WTC11 (cell line): ENCODE results near the gene ELMO3. TPM values are rescaled to one million over a fixed set of nuclear protein-coding genes. Genes with fewer than 3 reads are reported as not detected.
A peak's percentile ranks its signal among the peaks of the same experiment; 100 is the strongest.

ENCODE experiments used
- ATAC-seq: fragments of 200-7000 bp; cut with Tn5 transposase; 2 replicates; pipeline ENCODE4 v1.10.0; 2021; ENCODE audit warnings: mild to moderate bottlenecking, moderate library complexity
- CTCF ChIA-PET: fragments of 300-600 bp; sonication (Branson Sonifier 250); formaldehyde crosslinking; loops from one replicate; lab custom pipeline; 2021; ENCODE audit warnings: antibody characterized with exemption; lab: Charles Lee
- POLR2A ChIA-PET: fragments of 350-600 bp; sonication (Branson Sonifier 250); formaldehyde crosslinking; loops from one replicate; lab custom pipeline; 2021; ENCODE audit warnings: antibody characterized with exemption; lab: Charles Lee
- DNase-seq: peaks from one replicate; pipeline ENCODE4 v3.0.0; 2021; ENCODE audit warnings: low spot score
- H3K27ac Mint-ChIP-seq: 2 replicates; pipeline ENCODE4 v1.8.0; 2021; ENCODE audit warnings: mixed read lengths
- H3K27me3 Mint-ChIP-seq: 2 replicates; pipeline ENCODE4 v1.8.0; 2021; ENCODE audit warnings: low read depth, mild to moderate bottlenecking, moderate library complexity, mixed read lengths
- H3K36me3 Mint-ChIP-seq: 2 replicates; pipeline ENCODE4 v1.8.0; 2021; ENCODE audit warnings: mixed read lengths
- H3K4me1 Mint-ChIP-seq: 2 replicates; pipeline ENCODE4 v1.8.0; 2022; ENCODE audit warnings: mixed read lengths
- H3K4me3 Mint-ChIP-seq: 2 replicates; pipeline ENCODE4 v1.8.0; 2021; ENCODE audit warnings: mild to moderate bottlenecking, moderate library complexity, mixed read lengths
- H3K9me3 Mint-ChIP-seq: 2 replicates; pipeline ENCODE4 v1.8.0; 2021; ENCODE audit warnings: mixed read lengths
- ETV6 ChIP-seq: sonication (generic); formaldehyde crosslinking; IDR thresholded peaks from 2 replicates; pipeline ENCODE4 v1.8.1; 2022; ENCODE audit warnings: mild to moderate bottlenecking, missing genetic modification reagents
- GTF2I ChIP-seq: fragments of 250-450 bp; sonication (Bioruptor Pico); conservative IDR thresholded peaks from 2 replicates; pipeline ENCODE4 v1.4.0; 2021; ENCODE audit warnings: mild to moderate bottlenecking
- MYBL2 ChIP-seq: sonication (generic); formaldehyde crosslinking; IDR thresholded peaks from 2 replicates; pipeline ENCODE4 v1.8.1; 2023; ENCODE audit warnings: mild to moderate bottlenecking, moderate library complexity, missing genetic modification reagents
- NFYB ChIP-seq: sonication (generic); formaldehyde crosslinking; conservative IDR thresholded peaks from 2 replicates; pipeline ENCODE4 v1.8.0; 2022; ENCODE audit warnings: low read depth, missing genetic modification reagents
- TEAD4 ChIP-seq: sonication (generic); formaldehyde crosslinking; IDR thresholded peaks from 2 replicates; pipeline ENCODE4 v1.8.0; 2022; ENCODE audit warnings: mild to moderate bottlenecking, missing genetic modification reagents
- ZNF232 ChIP-seq: sonication (generic); formaldehyde crosslinking; IDR thresholded peaks from 2 replicates; pipeline ENCODE4 v1.8.0; 2022; ENCODE audit warnings: mild to moderate bottlenecking, missing genetic modification reagents
- ZNF396 ChIP-seq: fragments of 250-450 bp; sonication (Bioruptor Pico); IDR thresholded peaks from 2 replicates; pipeline ENCODE4 v1.8.0; 2021; ENCODE audit warnings: mild to moderate bottlenecking, moderate library complexity, borderline replicate concordance
- total RNA-seq: library from RNA; stranded (reverse); gene quantifications from 3 replicates; pipeline ENCODE4 v1.2.3, GENCODE V29; 2021
- TF ChIP-seq, protein P1 (sequence below): sonication (generic); formaldehyde crosslinking; IDR thresholded peaks from 2 replicates; pipeline ENCODE4 v1.8.0; 2022; ENCODE audit warnings: missing genetic modification reagents
- TF ChIP-seq, protein P2 (sequence below): sonication (generic); formaldehyde crosslinking; IDR thresholded peaks from 2 replicates; pipeline ENCODE4 v1.8.0; 2023; ENCODE audit warnings: missing genetic modification reagents, mild to moderate bottlenecking, borderline replicate concordance
- TF ChIP-seq, protein P3 (sequence below): sonication (generic); formaldehyde crosslinking; IDR thresholded peaks from 2 replicates; pipeline ENCODE4 v1.8.1; 2022; ENCODE audit warnings: low read depth, missing genetic modification reagents, borderline replicate concordance
- TF ChIP-seq, protein P4 (sequence below): sonication (generic); formaldehyde crosslinking; IDR thresholded peaks from 2 replicates; pipeline ENCODE4 v1.8.1; 2022; ENCODE audit warnings: low read depth, mild to moderate bottlenecking, moderate library complexity, missing genetic modification reagents, borderline replicate concordance
- TF ChIP-seq, protein P5 (sequence below): sonication (generic); formaldehyde crosslinking; IDR thresholded peaks from 2 replicates; pipeline ENCODE4 v1.8.1; 2023; ENCODE audit warnings: mild to moderate bottlenecking, missing genetic modification reagents, moderate library complexity
- TF ChIP-seq, protein P6 (sequence below): sonication (generic); formaldehyde crosslinking; IDR thresholded peaks from 2 replicates; pipeline ENCODE4 v1.8.0; 2022; ENCODE audit warnings: mild to moderate bottlenecking, missing genetic modification reagents
- TF ChIP-seq, protein P7 (sequence below): sonication (generic); formaldehyde crosslinking; IDR thresholded peaks from 2 replicates; pipeline ENCODE4 v1.8.1; 2023; ENCODE audit warnings: mild to moderate bottlenecking, moderate library complexity, missing genetic modification reagents

ELMO3 gene
- total RNA-seq, 1 experiment from 2014 or later: 13.6 TPM

DNA sequence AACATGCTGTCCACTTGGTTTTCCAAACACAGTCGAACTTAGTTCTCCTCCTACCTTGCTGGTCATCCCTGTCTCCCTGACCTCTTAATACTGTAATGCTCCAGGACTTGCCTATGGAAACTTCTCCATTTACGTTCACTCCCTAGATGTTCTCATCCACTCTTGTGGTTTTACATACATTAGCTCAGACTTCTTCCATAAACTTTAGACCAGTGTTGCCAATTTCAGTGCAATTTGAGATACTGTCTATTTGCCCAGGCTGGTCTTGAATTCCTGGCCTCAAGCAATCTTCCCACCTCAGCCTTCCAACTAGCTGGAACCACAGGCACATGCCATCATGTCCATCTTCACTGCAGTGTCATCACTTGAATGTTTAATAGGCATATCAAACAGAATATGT lies 16.6 kb upstream of the ELMO3 start:
- peaks cover 29% of the 10 kb centered on the region for H3K4me1 Mint-ChIP-seq
- H3K9me3 Mint-ChIP-seq: no peaks in the 10 kb centered on the region
- DNase-seq (no peak), ATAC-seq (no peak)
- POLR2A ChIA-PET: interaction anchor here (0.7 kb wide), 1 partner anchor 65 kb away, joined by 3 read pairs; the partner anchor contains the start of gene FHOD1
- H3K36me3 Mint-ChIP-seq: peaks cover 3% of the 10 kb centered on the region; the same call in 1 of the 2 replicates
- H3K27ac Mint-ChIP-seq: no peak overlapping the region
- TF ChIP-seq GTF2I (CRISPR knock-in tag) (no peak), TEAD4 (no peak)
- TF ChIP-seq, protein P1, sequence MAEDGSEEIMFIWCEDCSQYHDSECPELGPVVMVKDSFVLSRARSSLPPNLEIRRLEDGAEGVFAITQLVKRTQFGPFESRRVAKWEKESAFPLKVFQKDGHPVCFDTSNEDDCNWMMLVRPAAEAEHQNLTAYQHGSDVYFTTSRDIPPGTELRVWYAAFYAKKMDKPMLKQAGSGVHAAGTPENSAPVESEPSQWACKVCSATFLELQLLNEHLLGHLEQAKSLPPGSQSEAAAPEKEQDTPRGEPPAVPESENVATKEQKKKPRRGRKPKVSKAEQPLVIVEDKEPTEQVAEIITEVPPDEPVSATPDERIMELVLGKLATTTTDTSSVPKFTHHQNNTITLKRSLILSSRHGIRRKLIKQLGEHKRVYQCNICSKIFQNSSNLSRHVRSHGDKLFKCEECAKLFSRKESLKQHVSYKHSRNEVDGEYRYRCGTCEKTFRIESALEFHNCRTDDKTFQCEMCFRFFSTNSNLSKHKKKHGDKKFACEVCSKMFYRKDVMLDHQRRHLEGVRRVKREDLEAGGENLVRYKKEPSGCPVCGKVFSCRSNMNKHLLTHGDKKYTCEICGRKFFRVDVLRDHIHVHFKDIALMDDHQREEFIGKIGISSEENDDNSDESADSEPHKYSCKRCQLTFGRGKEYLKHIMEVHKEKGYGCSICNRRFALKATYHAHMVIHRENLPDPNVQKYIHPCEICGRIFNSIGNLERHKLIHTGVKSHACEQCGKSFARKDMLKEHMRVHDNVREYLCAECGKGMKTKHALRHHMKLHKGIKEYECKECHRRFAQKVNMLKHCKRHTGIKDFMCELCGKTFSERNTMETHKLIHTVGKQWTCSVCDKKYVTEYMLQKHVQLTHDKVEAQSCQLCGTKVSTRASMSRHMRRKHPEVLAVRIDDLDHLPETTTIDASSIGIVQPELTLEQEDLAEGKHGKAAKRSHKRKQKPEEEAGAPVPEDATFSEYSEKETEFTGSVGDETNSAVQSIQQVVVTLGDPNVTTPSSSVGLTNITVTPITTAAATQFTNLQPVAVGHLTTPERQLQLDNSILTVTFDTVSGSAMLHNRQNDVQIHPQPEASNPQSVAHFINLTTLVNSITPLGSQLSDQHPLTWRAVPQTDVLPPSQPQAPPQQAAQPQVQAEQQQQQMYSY (CRISPR knock-in tag): no peak
- H3K27me3 Mint-ChIP-seq: peaks cover 40% of the 10 kb centered on the region
- no peak overlapping the region for H3K4me3 Mint-ChIP-seq
- CTCF ChIA-PET: interaction anchor here (1.5 to 4.4 kb wide), 2 partner anchors 12 to 28 kb away, joined by 9 to 49 read pairs; partner anchors contain the start of gene NOL3

DNA sequence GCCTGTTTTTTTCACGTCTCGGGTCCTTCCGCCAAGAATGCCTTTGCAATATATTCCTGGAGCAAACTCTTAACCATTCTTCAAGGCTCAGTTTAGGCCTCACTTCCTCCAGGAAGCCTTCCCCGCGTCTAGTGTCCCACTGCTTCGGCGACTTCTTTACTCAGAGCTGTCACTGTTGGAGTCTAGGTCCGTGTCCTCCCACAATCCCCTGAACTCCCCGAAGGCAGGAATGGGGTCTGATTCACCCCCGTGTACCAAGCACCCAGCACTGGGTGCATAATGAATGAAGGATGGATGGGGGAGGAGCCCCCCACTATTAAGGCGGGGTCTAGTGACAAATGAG lies 15.7 kb upstream of the ELMO3 start:
- ChIA-PET CTCF (interaction anchor here (1.4 to 4.4 kb wide), 4 partner anchors 9 to 230 kb away, joined by 4 to 49 read pairs (median 20); partner anchors contain the start of gene NOL3), POLR2A (no interaction called here)
- H3K27ac Mint-ChIP-seq: no peak overlapping the region
- ATAC-seq: no peak
- no peak overlapping the region for H3K4me3 Mint-ChIP-seq
- no peaks in the 10 kb centered on the region for H3K36me3 Mint-ChIP-seq
- no peak for DNase-seq
- H3K4me1 Mint-ChIP-seq: peaks cover 23% of the 10 kb centered on the region
- H3K9me3 Mint-ChIP-seq: no peaks in the 10 kb centered on the region
- H3K27me3 Mint-ChIP-seq: peaks cover 34% of the 10 kb centered on the region
- TF ChIP-seq ZNF396 (no peak), ZNF232 (CRISPR knock-in tag) (peak; percentile 6; the same call in 1 of the 2 replicates)
- TF ChIP-seq, protein P2, sequence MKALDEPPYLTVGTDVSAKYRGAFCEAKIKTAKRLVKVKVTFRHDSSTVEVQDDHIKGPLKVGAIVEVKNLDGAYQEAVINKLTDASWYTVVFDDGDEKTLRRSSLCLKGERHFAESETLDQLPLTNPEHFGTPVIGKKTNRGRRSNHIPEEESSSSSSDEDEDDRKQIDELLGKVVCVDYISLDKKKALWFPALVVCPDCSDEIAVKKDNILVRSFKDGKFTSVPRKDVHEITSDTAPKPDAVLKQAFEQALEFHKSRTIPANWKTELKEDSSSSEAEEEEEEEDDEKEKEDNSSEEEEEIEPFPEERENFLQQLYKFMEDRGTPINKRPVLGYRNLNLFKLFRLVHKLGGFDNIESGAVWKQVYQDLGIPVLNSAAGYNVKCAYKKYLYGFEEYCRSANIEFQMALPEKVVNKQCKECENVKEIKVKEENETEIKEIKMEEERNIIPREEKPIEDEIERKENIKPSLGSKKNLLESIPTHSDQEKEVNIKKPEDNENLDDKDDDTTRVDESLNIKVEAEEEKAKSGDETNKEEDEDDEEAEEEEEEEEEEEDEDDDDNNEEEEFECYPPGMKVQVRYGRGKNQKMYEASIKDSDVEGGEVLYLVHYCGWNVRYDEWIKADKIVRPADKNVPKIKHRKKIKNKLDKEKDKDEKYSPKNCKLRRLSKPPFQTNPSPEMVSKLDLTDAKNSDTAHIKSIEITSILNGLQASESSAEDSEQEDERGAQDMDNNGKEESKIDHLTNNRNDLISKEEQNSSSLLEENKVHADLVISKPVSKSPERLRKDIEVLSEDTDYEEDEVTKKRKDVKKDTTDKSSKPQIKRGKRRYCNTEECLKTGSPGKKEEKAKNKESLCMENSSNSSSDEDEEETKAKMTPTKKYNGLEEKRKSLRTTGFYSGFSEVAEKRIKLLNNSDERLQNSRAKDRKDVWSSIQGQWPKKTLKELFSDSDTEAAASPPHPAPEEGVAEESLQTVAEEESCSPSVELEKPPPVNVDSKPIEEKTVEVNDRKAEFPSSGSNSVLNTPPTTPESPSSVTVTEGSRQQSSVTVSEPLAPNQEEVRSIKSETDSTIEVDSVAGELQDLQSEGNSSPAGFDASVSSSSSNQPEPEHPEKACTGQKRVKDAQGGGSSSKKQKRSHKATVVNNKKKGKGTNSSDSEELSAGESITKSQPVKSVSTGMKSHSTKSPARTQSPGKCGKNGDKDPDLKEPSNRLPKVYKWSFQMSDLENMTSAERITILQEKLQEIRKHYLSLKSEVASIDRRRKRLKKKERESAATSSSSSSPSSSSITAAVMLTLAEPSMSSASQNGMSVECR (CRISPR knock-in tag): no peak
- TF ChIP-seq, protein P3, sequence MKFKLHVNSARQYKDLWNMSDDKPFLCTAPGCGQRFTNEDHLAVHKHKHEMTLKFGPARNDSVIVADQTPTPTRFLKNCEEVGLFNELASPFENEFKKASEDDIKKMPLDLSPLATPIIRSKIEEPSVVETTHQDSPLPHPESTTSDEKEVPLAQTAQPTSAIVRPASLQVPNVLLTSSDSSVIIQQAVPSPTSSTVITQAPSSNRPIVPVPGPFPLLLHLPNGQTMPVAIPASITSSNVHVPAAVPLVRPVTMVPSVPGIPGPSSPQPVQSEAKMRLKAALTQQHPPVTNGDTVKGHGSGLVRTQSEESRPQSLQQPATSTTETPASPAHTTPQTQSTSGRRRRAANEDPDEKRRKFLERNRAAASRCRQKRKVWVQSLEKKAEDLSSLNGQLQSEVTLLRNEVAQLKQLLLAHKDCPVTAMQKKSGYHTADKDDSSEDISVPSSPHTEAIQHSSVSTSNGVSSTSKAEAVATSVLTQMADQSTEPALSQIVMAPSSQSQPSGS (CRISPR knock-in tag): no peak

DNA sequence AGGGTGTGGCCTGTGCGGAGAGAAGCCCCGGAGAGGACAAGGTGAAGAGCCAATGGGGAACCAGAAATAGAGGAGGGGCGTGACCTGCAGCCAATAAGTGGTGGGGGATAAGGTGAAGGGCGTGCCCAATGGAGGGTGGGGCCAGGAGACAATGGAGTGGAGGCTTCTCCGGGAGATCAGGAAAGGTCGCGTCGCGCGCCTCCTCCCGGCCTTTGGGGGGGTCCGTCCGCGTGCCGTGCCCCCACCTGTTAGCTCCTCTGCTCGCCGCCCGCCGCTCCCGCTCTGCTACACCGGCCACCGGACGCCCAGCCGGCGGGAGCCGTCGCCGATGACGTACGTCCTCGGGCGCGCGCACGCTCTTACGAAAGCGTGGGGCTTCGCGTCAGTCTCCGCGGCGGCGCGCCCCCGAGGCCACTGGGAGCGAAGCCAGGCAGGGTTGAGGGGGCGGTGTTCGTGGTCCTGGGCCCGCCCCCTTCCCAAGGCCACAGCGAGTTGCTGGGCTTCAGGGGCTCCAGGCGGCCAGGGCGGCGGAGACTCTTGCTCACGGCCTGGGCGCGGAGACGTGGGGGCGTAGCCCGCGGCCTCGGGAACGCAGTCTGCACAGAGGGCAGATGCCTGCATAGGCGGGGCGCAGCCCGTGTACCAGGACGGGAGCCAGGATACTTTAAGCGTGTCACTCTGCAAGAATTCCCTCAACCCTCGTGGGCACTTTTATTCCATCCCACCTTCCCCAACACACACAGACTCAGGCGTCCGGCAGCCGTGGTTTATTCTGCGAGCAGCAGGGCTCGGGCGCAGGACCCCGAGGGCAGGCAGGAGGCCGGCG lies 15.1 kb upstream of the ELMO3 start, which contains the start of gene MATCAP1:
Gene MATCAP1 (minus strand): TSS at position 337 of the 826 bp plus-strand sequence. CDS start 3,353 bp downstream, outside the sequence.
- POLR2A ChIA-PET: interaction anchor here (2.1 kb wide), 1 partner anchor 8 kb away, joined by 6 read pairs; no protein-coding TSS in a partner anchor
- peaks cover 31% of the 10 kb centered on the region for H3K27me3 Mint-ChIP-seq
- peaks cover 19% of the 10 kb centered on the region for H3K4me1 Mint-ChIP-seq
- ATAC-seq: peak; percentile 90
- H3K9me3 Mint-ChIP-seq: no peaks in the 10 kb centered on the region
- no peaks in the 10 kb centered on the region for H3K36me3 Mint-ChIP-seq
- H3K27ac Mint-ChIP-seq: no peak within 1 kb of the TSS
- peak within 1 kb of the TSS; percentile 82 for H3K4me3 Mint-ChIP-seq
- DNase-seq: peak; percentile 94
- CTCF ChIA-PET: interaction anchor here (0.6 to 4.4 kb wide), 16 partner anchors 10 to 911 kb away, joined by 3 to 88 read pairs (median 19); partner anchors contain the start of genes B3GNT9, CES3, ELMO3 and FBXL8
- TF ChIP-seq, protein P4, sequence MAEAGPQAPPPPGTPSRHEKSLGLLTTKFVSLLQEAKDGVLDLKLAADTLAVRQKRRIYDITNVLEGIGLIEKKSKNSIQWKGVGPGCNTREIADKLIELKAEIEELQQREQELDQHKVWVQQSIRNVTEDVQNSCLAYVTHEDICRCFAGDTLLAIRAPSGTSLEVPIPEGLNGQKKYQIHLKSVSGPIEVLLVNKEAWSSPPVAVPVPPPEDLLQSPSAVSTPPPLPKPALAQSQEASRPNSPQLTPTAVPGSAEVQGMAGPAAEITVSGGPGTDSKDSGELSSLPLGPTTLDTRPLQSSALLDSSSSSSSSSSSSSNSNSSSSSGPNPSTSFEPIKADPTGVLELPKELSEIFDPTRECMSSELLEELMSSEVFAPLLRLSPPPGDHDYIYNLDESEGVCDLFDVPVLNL (CRISPR knock-in tag): no peak
- 0 out of 2 replicates have a peak, but pooled peaks have one; percentile 29 for TF ChIP-seq MYBL2 (CRISPR knock-in tag)
- TF ChIP-seq NFYB (CRISPR knock-in tag): peak; percentile 88
- TF ChIP-seq, protein P5, sequence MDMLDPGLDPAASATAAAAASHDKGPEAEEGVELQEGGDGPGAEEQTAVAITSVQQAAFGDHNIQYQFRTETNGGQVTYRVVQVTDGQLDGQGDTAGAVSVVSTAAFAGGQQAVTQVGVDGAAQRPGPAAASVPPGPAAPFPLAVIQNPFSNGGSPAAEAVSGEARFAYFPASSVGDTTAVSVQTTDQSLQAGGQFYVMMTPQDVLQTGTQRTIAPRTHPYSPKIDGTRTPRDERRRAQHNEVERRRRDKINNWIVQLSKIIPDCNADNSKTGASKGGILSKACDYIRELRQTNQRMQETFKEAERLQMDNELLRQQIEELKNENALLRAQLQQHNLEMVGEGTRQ: 0 out of 2 replicates have a peak, but pooled peaks have one; percentile 31
- TF ChIP-seq, protein P6, sequence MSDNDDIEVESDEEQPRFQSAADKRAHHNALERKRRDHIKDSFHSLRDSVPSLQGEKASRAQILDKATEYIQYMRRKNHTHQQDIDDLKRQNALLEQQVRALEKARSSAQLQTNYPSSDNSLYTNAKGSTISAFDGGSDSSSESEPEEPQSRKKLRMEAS (CRISPR knock-in tag): peak; percentile 77
- peak; percentile 74; the same call in 1 of the 2 replicates for TF ChIP-seq ETV6 (CRISPR knock-in tag)
- TF ChIP-seq, protein P7, sequence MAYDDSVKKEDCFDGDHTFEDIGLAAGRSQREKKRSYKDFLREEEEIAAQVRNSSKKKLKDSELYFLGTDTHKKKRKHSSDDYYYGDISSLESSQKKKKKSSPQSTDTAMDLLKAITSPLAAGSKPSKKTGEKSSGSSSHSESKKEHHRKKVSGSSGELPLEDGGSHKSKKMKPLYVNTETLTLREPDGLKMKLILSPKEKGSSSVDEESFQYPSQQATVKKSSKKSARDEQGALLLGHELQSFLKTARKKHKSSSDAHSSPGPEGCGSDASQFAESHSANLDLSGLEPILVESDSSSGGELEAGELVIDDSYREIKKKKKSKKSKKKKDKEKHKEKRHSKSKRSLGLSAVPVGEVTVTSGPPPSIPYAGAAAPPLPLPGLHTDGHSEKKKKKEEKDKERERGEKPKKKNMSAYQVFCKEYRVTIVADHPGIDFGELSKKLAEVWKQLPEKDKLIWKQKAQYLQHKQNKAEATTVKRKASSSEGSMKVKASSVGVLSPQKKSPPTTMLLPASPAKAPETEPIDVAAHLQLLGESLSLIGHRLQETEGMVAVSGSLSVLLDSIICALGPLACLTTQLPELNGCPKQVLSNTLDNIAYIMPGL (CRISPR knock-in tag): peak; percentile 63; the same call in 1 of the 2 replicates
